Neural cell (in vitro differentiated cells): ENCODE measurements around the gene TMCC2. TPM values are rescaled to one million over a fixed set of nuclear protein-coding genes. Genes with fewer than 3 reads are reported as not detected.

Experiments
- H2AFZ ChIP-seq: fragments of 200-600, 300-800 bp; sonication (generic), shearing (Covaris generic); 2 replicates; pipeline ENCODE4 v1.6.0; 2014; ENCODE audit warnings: low read depth, mild to moderate bottlenecking, antibody characterized with exemption, low read length, moderate library complexity
- H3F3A ChIP-seq: fragments of 200-600 bp; shearing (Covaris generic); 2 replicates; pipeline ENCODE4 v1.6.1; 2016; ENCODE audit warnings: mild to moderate bottlenecking, moderate library complexity, mixed read lengths, antibody characterized with exemption, low read length; ENCODE audit not compliant: insufficient read depth, poor library complexity, severe bottlenecking
- H3K27ac ChIP-seq: fragments of 200-600, 300-800 bp; sonication (generic), shearing (Covaris generic); 2 replicates; pipeline ENCODE4 v1.5.1; 2014; ENCODE audit warnings: mild to moderate bottlenecking, low read length, moderate library complexity
- H3K27me3 ChIP-seq: fragments of 300-800, 200-600 bp; sonication (generic), shearing (Covaris generic); 2 replicates; pipeline ENCODE4 v1.6.0; 2014; ENCODE audit warnings: mild to moderate bottlenecking, low read depth, low read length, moderate library complexity; ENCODE audit not compliant: insufficient read depth
- H3K36me3 ChIP-seq: fragments of 300-800, 200-600 bp; sonication (generic), shearing (Covaris generic); 2 replicates; pipeline ENCODE4 v1.5.1; 2014; ENCODE audit warnings: mild to moderate bottlenecking, antibody characterized with exemption, low read length, moderate library complexity; ENCODE audit not compliant: insufficient read depth
- H3K4me2 ChIP-seq: fragments of 300-800, 200-600 bp; sonication (generic), shearing (Covaris generic); 2 replicates; pipeline ENCODE4 v1.6.0; 2014; ENCODE audit warnings: mild to moderate bottlenecking, low read length
- H3K4me3 ChIP-seq: fragments of 300-800, 200-600 bp; sonication (generic), shearing (Covaris generic); 2 replicates; pipeline ENCODE4 v1.5.1; 2014; ENCODE audit warnings: mild to moderate bottlenecking, low read length, moderate library complexity
- H3K79me2 ChIP-seq: fragments of 200-600 bp; shearing (Covaris generic); replicated peaks from 2 replicates; pipeline ENCODE4 v1.6.0; 2014; ENCODE audit warnings: mild to moderate bottlenecking, low read length, moderate library complexity; ENCODE audit not compliant: insufficient read depth
- H3K9ac ChIP-seq: fragments of 300-800, 200-600 bp; sonication (generic), shearing (Covaris generic); 2 replicates; pipeline ENCODE4 v1.6.1; 2016; ENCODE audit warnings: mild to moderate bottlenecking, low read length, mixed read lengths
- H3K9me2 ChIP-seq: fragments of 200-600 bp; shearing (Covaris generic); 2 replicates; pipeline ENCODE4 v1.6.1; 2016; ENCODE audit warnings: mild to moderate bottlenecking, low read length, mixed read lengths; ENCODE audit not compliant: insufficient read depth
- H3K9me3 ChIP-seq: fragments of 200-600, 300-800 bp; sonication (generic), shearing (Covaris generic); 2 replicates; pipeline ENCODE4 v1.6.1; 2016; ENCODE audit warnings: mild to moderate bottlenecking, mixed run types, low read length, moderate library complexity, mixed read lengths
- H4K20me1 ChIP-seq: fragments of 200-600 bp; shearing (Covaris generic); 2 replicates; pipeline ENCODE4 v1.6.1; 2016; ENCODE audit warnings: mild to moderate bottlenecking, mixed run types; ENCODE audit not compliant: insufficient read depth
- CTCF ChIP-seq: fragments of 450-650 bp; IDR thresholded peaks from 2 replicates; pipeline ENCODE4 v1.5.1; 2014; ENCODE audit warnings: antibody characterized with exemption, mild to moderate bottlenecking, moderate library complexity; ENCODE audit not compliant: poor library complexity, severe bottlenecking
- EP300 ChIP-seq: fragments of 450-650 bp; conservative IDR thresholded peaks from 2 replicates; pipeline ENCODE4 v1.6.1; 2014; ENCODE audit warnings: antibody characterized with exemption, mild to moderate bottlenecking, moderate library complexity; ENCODE audit not compliant: poor library complexity, severe bottlenecking
- EZH2 ChIP-seq: fragments of 200-600, 300-800 bp; shearing (Covaris generic), sonication (generic); IDR thresholded peaks from 2 replicates; pipeline ENCODE4 v1.6.1; 2014; ENCODE audit warnings: antibody characterized with exemption, low read length, borderline replicate concordance, mild to moderate bottlenecking; ENCODE audit not compliant: insufficient read depth, poor library complexity, severe bottlenecking
- MXI1 ChIP-seq: fragments of 450-650 bp; conservative IDR thresholded peaks from 2 replicates; pipeline ENCODE4 v1.6.1; 2014; ENCODE audit warnings: antibody characterized with exemption, mild to moderate bottlenecking; ENCODE audit not compliant: poor library complexity, severe bottlenecking
- POLR2AphosphoS5 ChIP-seq: IDR thresholded peaks from 2 replicates; pipeline ENCODE4 v1.6.1; 2012
- RAD21 ChIP-seq: fragments of 450-650 bp; conservative IDR thresholded peaks from 2 replicates; pipeline ENCODE4 v1.6.1; 2014; ENCODE audit warnings: antibody characterized with exemption, mild to moderate bottlenecking, moderate library complexity
- REST ChIP-seq: IDR thresholded peaks from 2 replicates; pipeline ENCODE4 v1.6.1; 2012; ENCODE audit warnings: borderline replicate concordance
- SMC3 ChIP-seq: fragments of 450-650 bp; conservative IDR thresholded peaks from 2 replicates; pipeline ENCODE4 v1.6.1; 2014; ENCODE audit warnings: antibody characterized with exemption, mild to moderate bottlenecking, moderate library complexity; ENCODE audit not compliant: poor library complexity
- TAF1 ChIP-seq: IDR thresholded peaks from 2 replicates; pipeline ENCODE4 v1.6.1; 2012; ENCODE audit warnings: low read depth
- polyA plus RNA-seq: library from polyadenylated mRNA; depleted of rRNA; stranded (reverse); fragments of >200 nt; gene quantifications from 2 replicates; pipeline ENCODE4 v1.2.3, GENCODE V29; 2014

The TMCC2 gene
- polyA plus RNA-seq, 1 donor from 2014 or later, result 32.2 TPM

DNA sequence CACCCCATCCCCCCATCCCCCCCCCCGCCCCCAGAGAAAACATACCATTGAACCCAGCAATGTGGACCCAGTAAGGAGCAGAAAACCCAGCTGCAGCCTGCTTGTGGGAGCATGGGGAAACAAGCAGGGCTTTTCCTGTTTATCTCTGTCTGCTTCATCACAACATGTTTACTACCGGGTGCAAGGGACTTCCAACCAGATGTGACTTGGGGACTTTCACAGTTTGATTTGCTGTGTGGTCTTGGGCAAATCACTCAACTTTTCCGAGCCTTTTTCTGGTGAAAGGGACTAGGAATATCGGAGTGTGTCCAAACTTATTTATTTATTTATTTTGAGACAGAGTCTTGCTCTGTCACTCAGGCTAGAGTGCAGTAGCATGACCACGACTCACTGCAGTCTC is 3.2 kb downstream of the TMCC2 start:
- no peak overlapping the region for H3K9ac ChIP-seq
- no peak for TF ChIP-seq POLR2AphosphoS5
- no peak for TF ChIP-seq SMC3
- TF ChIP-seq EP300, result no peak
- no peak for TF ChIP-seq MXI1
- no peak for TF ChIP-seq RAD21
- TF ChIP-seq EZH2, result no peak
- TF ChIP-seq CTCF, result no peak
- TF ChIP-seq REST, result no peak
- TF ChIP-seq TAF1, result no peak
- peak overlapping the region; percentile 21 for H3K4me3 ChIP-seq
- no peaks in the 10 kb centered on the region for H4K20me1 ChIP-seq
- H3F3A ChIP-seq, result no peaks in the 10 kb centered on the region
- no peaks in the 10 kb centered on the region for H3K36me3 ChIP-seq
- H3K27me3 ChIP-seq, result no peaks in the 10 kb centered on the region
- H3K9me3 ChIP-seq, result no peaks in the 10 kb centered on the region
- H3K79me2 ChIP-seq, result peaks cover 3% of the 10 kb centered on the region
- no peak overlapping the region for H2AFZ ChIP-seq
- H3K27ac ChIP-seq, result no peak overlapping the region
- no peak overlapping the region for H3K4me2 ChIP-seq
- no peaks in the 10 kb centered on the region for H3K9me2 ChIP-seq

- Histone ChIP-seq H4K20me1 (no peaks in the 10 kb centered on the region), H3K9me2 (no peaks in the 10 kb centered on the region), H3K9me3 (no peaks in the 10 kb centered on the region), H3K9ac (no peak overlapping the region), H3K27ac (no peak overlapping the region), H3K4me2 (no peak overlapping the region), H3K79me2 (peaks cover 3% of the 10 kb centered on the region), H3F3A (no peaks in the 10 kb centered on the region), H3K36me3 (no peaks in the 10 kb centered on the region), H3K27me3 (no peaks in the 10 kb centered on the region), H2AFZ (no peak overlapping the region), H3K4me3 (no peak overlapping the region)
- TF ChIP-seq REST, result no peak
- no peak for TF ChIP-seq SMC3
- TF ChIP-seq CTCF, result no peak
- no peak for TF ChIP-seq EP300
- TF ChIP-seq EZH2, result no peak
- no peak for TF ChIP-seq RAD21
- no peak for TF ChIP-seq MXI1
- TF ChIP-seq POLR2AphosphoS5, result no peak
Observed at GRCh38 chr1:205232127-205232820, 4.5 kb downstream of the TMCC2 start.
